HL-60 (cell line): Measurements from ENCODE around the gene TMEM100.

ENCODE experiments used
- DNase-seq, 2 experiments: peaks; one replicate each; pipeline ENCODE4 v3.0.0-alpha.2; 2010 to 2020; ENCODE audit warnings: low read depth in 1 of 2, low spot score in 1 of 2
- H3K27ac ChIP-seq: fragments of 250-450 bp; sonication (Bioruptor Pico); replicated peaks from 2 replicates; pipeline ENCODE4 v1.5.1; 2020; ENCODE audit warnings: mild to moderate bottlenecking, moderate library complexity
- H3K27me3 ChIP-seq: fragments of 250-450 bp; sonication (Bioruptor Pico); 2 replicates; pipeline ENCODE4 v1.5.1; 2021; ENCODE audit warnings: mild to moderate bottlenecking, moderate library complexity; ENCODE audit not compliant: insufficient read depth, poor library complexity, severe bottlenecking
- H3K4me3 ChIP-seq: replicated peaks from 2 replicates; pipeline ENCODE4 v1.5.1; 2011; ENCODE audit warnings: mild to moderate bottlenecking, control low read depth, low read length; ENCODE audit not compliant: insufficient read depth
- CTCF ChIP-seq: IDR thresholded peaks from one replicate; pipeline ENCODE4 v1.5.1; 2011; ENCODE audit warnings: low read length, control low read depth, inconsistent platforms; ENCODE audit not compliant: insufficient read depth
- GABPA ChIP-seq: IDR thresholded peaks from 2 replicates; pipeline ENCODE4 v1.6.1; 2012; ENCODE audit warnings: low read depth
- POLR2AphosphoS5 ChIP-seq: IDR thresholded peaks from 2 replicates; pipeline ENCODE4 v1.6.1; 2012; ENCODE audit warnings: low read depth
- REST ChIP-seq: IDR thresholded peaks from 2 replicates; pipeline ENCODE4 v1.6.1; 2012; ENCODE audit warnings: low read depth; ENCODE audit not compliant: insufficient replicate concordance
- SPI1 ChIP-seq: IDR thresholded peaks from 2 replicates; pipeline ENCODE4 v1.6.1; 2012; ENCODE audit warnings: low read depth, mild to moderate bottlenecking, borderline replicate concordance

TMEM100 gene

GRCh38 chr17:55705847-55706246, 16.8 kb downstream of the TMEM100 start:
- H3K4me3 ChIP-seq: no peak overlapping the region
- no peak for TF ChIP-seq SPI1
- TF ChIP-seq REST: no peak
- TF ChIP-seq CTCF: no peak
- TF ChIP-seq GABPA: no peak
- no peak for TF ChIP-seq POLR2AphosphoS5
- H3K27ac ChIP-seq: no peak overlapping the region
- no peaks in the 10 kb centered on the region for H3K27me3 ChIP-seq
- no peak for DNase-seq

GRCh38 chr17:55704401-55704800, 18.3 kb downstream of the TMEM100 start:
- H3K27me3 ChIP-seq: no peaks in the 10 kb centered on the region
- no peak for TF ChIP-seq POLR2AphosphoS5
- TF ChIP-seq SPI1: 0 out of 2 replicates have a peak, but pooled peaks have one; percentile 21
- no peak overlapping the region for H3K4me3 ChIP-seq
- no peak for DNase-seq
- H3K27ac ChIP-seq: no peak overlapping the region

- Histone ChIP-seq H3K27ac (no peak overlapping the region), H3K4me3 (no peak overlapping the region), H3K27me3 (no peaks in the 10 kb centered on the region)
- TF ChIP-seq GABPA (no peak), REST (no peak), SPI1 (no peak), POLR2AphosphoS5 (no peak), CTCF (no peak)
- no peak for DNase-seq
These were observed 20.5 kb downstream of the TMEM100 start for GRCh38 chr17:55702150-55702549.

- Histone ChIP-seq H3K27me3 (no peaks in the 10 kb centered on the region), H3K27ac (no peak overlapping the region), H3K4me3 (no peak overlapping the region)
- TF ChIP-seq CTCF: no peak
- no peak for TF ChIP-seq GABPA
- TF ChIP-seq SPI1: no peak
- no peak for TF ChIP-seq POLR2AphosphoS5
- no peak for TF ChIP-seq REST
- DNase-seq: no peak
These were observed 23.3 kb downstream of the TMEM100 start for GRCh38 chr17:55699181-55699860.
